Large intestine (tissue), 3 donors: Measurements from ENCODE around the gene ATG10. TPM values are rescaled to one million over a fixed set of nuclear protein-coding genes. Genes with fewer than 3 reads are reported as not detected.

Experiments
- DNase-seq, 2 donors: peaks; one replicate each; pipeline versions ENCODE4 v3.0.0 to v3.0.0-alpha.2; 2013
- H3K27ac ChIP-seq: one replicate; pipeline ENCODE4 v1.5.1; 2013; ENCODE audit warnings: low read length
- H3K27me3 ChIP-seq: 2 replicates; pipeline ENCODE4 v1.6.1; 2013; ENCODE audit warnings: low read length; ENCODE audit not compliant: control insufficient read depth, insufficient read depth
- H3K36me3 ChIP-seq: 2 replicates; pipeline ENCODE4 v1.6.1; 2013; ENCODE audit warnings: low read length; ENCODE audit not compliant: control insufficient read depth, insufficient read depth
- H3K4me1 ChIP-seq: one replicate; pipeline ENCODE4 v1.6.1; 2013; ENCODE audit warnings: low read length; ENCODE audit not compliant: control insufficient read depth, insufficient read depth
- H3K4me3 ChIP-seq: one replicate; pipeline ENCODE4 v1.5.1; 2013; ENCODE audit warnings: low read length
- H3K9me3 ChIP-seq: one replicate; pipeline ENCODE4 v1.6.1; 2013; ENCODE audit warnings: mild to moderate bottlenecking, low read depth, low read length, moderate library complexity; ENCODE audit not compliant: control insufficient read depth
- WGBS: methylation state at CpG from one replicate; pipeline ENCODE4 v1.1.5; 2013; ENCODE audit warnings: low lambda C conversion rate; ENCODE audit not compliant: insufficient coverage; 5-methylcytosine and 5-hydroxymethylcytosine counted together
- polyA plus RNA-seq: library from polyadenylated mRNA; unstranded; fragments of 120-200 nt; gene quantifications from one replicate; pipeline ENCODE4 v1.2.1, GENCODE V29; 2013

ATG10 gene
- polyA plus RNA-seq, 1 donor = 9.2 TPM

DNA sequence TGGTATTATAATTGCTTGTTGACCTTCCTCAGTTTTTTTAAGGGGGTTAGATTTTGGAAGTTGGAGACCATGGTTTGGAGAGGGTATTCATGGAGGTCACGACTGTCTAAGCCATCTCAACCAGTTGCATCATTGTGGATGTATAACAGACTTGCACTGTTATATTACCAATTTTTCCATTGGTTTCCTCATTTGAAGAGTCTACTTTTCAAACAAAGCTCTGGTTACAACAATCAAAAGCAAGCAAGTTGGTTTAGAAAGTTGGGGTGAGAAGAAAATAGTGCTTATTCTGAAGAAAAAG is 203.0 kb downstream of the ATG10 start:
- DNase-seq = no peak
- Histone ChIP-seq H3K4me1 (no peaks in the 10 kb centered on the region), H3K9me3 (no peaks in the 10 kb centered on the region), H3K27ac (no peak overlapping the region), H3K36me3 (no peaks in the 10 kb centered on the region), H3K27me3 (no peaks in the 10 kb centered on the region), H3K4me3 (no peak overlapping the region)
- no CpG with 5 or more reads among the region's 1 CpG for WGBS

GRCh38 chr5:82176115-82176814 is 204.4 kb downstream of the ATG10 start:
- H3K4me3 ChIP-seq = no peak overlapping the region
- no peaks in the 10 kb centered on the region for H3K4me1 ChIP-seq
- H3K36me3 ChIP-seq = no peaks in the 10 kb centered on the region
- no peak for DNase-seq
- H3K27me3 ChIP-seq = no peaks in the 10 kb centered on the region
- H3K27ac ChIP-seq = no peak overlapping the region
- H3K9me3 ChIP-seq = no peaks in the 10 kb centered on the region
- WGBS = 93% methylated on average over 2 of the region's 8 CpGs

GRCh38 chr5:82178378-82178777 is 206.6 kb downstream of the ATG10 start:
- Histone ChIP-seq H3K4me1 (no peaks in the 10 kb centered on the region), H3K4me3 (no peak overlapping the region), H3K9me3 (no peaks in the 10 kb centered on the region), H3K27me3 (no peaks in the 10 kb centered on the region), H3K36me3 (no peaks in the 10 kb centered on the region), H3K27ac (no peak overlapping the region)
- no peak for DNase-seq
- 100% methylated on average over 2 of the region's 3 CpGs for WGBS

DNA sequence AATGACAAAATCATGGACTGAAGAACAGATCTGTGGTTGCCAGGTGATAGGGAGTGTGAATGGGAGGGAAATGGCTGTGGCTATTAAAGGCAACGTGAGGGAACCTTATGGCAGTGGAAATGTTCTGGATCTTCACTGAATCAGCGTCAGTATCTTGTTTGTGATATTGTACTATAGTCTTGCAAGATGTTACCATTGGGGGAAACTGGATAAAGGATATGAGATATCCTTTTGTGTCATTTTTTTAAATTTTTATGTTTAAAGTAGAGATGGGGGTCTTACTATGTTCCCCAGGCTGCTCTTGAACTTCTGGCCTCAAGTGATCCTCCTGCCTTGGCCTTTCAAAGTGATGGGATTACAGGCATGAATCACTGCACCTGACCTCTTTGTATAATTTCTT is 210.8 kb downstream of the ATG10 start:
- H3K4me1 ChIP-seq = no peaks in the 10 kb centered on the region
- H3K4me3 ChIP-seq = no peak overlapping the region
- no peak overlapping the region for H3K27ac ChIP-seq
- no peaks in the 10 kb centered on the region for H3K27me3 ChIP-seq
- no peaks in the 10 kb centered on the region for H3K36me3 ChIP-seq
- no CpG with 5 or more reads among the region's 2 CpGs for WGBS
- H3K9me3 ChIP-seq = no peaks in the 10 kb centered on the region
- no peak for DNase-seq

GRCh38 chr5:82183828-82184227 is 212.0 kb downstream of the ATG10 start:
- Histone ChIP-seq H3K36me3 (no peaks in the 10 kb centered on the region), H3K4me1 (no peaks in the 10 kb centered on the region), H3K9me3 (no peaks in the 10 kb centered on the region), H3K4me3 (no peak overlapping the region), H3K27ac (no peak overlapping the region), H3K27me3 (no peaks in the 10 kb centered on the region)
- no CpG with 5 or more reads among the region's 1 CpG for WGBS
- no peak for DNase-seq

- no peaks in the 10 kb centered on the region for H3K4me1 ChIP-seq
- no peak for DNase-seq
- H3K36me3 ChIP-seq = no peaks in the 10 kb centered on the region
- no peaks in the 10 kb centered on the region for H3K9me3 ChIP-seq
- no peak overlapping the region for H3K27ac ChIP-seq
- no peaks in the 10 kb centered on the region for H3K27me3 ChIP-seq
- no CpG with 5 or more reads among the region's 2 CpGs for WGBS
- no peak overlapping the region for H3K4me3 ChIP-seq
Observed at GRCh38 chr5:82185851-82186250, 214.0 kb downstream of the ATG10 start.

- 100% methylated on average over 1 of the region's 1 CpG for WGBS
- H3K4me3 ChIP-seq = no peak overlapping the region
- no peaks in the 10 kb centered on the region for H3K4me1 ChIP-seq
- H3K27ac ChIP-seq = no peak overlapping the region
- H3K9me3 ChIP-seq = no peaks in the 10 kb centered on the region
- no peak for DNase-seq
- H3K36me3 ChIP-seq = no peaks in the 10 kb centered on the region
- no peaks in the 10 kb centered on the region for H3K27me3 ChIP-seq
Observed at GRCh38 chr5:82197550-82197949, 225.7 kb downstream of the ATG10 start.

DNA sequence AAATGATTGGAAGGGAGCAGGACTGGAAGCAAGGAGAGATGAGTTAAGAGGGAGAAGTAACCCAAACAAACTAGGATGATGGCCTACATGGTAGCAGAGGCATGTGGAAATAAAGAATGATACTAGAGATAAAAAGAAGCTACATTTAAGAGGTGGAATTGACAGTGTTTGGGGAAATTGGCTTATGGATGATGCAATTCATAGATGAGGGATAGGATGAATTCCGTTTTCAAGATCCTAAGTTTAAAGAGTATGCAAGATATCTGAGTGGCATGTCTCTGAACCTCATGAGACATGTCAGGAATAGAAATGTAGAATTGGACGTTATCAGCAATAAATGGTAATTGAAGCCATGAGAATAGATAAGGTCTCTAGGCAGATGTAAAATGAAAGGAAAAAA is 232.7 kb downstream of the ATG10 start:
- no peaks in the 10 kb centered on the region for H3K27me3 ChIP-seq
- no peaks in the 10 kb centered on the region for H3K9me3 ChIP-seq
- DNase-seq = no peak
- no peak overlapping the region for H3K27ac ChIP-seq
- WGBS = 30% methylated on average over 1 of the region's 2 CpGs
- no peaks in the 10 kb centered on the region for H3K36me3 ChIP-seq
- no peak overlapping the region for H3K4me3 ChIP-seq
- H3K4me1 ChIP-seq = no peaks in the 10 kb centered on the region

- Histone ChIP-seq H3K36me3 (no peaks in the 10 kb centered on the region), H3K4me1 (no peaks in the 10 kb centered on the region), H3K4me3 (no peak overlapping the region), H3K27ac (no peak overlapping the region), H3K27me3 (no peaks in the 10 kb centered on the region), H3K9me3 (no peaks in the 10 kb centered on the region)
- WGBS = 29% methylated on average over 1 of the region's 2 CpGs
- DNase-seq = no peak
Observed at GRCh38 chr5:82205005-82205404, 233.2 kb downstream of the ATG10 start.

GRCh38 chr5:82208371-82208770 is 236.5 kb downstream of the ATG10 start:
- H3K27ac ChIP-seq = no peak overlapping the region
- 100% methylated on average over 2 of the region's 3 CpGs for whole genome bisulfite sequencing
- H3K4me1 ChIP-seq = no peaks in the 10 kb centered on the region

DNA sequence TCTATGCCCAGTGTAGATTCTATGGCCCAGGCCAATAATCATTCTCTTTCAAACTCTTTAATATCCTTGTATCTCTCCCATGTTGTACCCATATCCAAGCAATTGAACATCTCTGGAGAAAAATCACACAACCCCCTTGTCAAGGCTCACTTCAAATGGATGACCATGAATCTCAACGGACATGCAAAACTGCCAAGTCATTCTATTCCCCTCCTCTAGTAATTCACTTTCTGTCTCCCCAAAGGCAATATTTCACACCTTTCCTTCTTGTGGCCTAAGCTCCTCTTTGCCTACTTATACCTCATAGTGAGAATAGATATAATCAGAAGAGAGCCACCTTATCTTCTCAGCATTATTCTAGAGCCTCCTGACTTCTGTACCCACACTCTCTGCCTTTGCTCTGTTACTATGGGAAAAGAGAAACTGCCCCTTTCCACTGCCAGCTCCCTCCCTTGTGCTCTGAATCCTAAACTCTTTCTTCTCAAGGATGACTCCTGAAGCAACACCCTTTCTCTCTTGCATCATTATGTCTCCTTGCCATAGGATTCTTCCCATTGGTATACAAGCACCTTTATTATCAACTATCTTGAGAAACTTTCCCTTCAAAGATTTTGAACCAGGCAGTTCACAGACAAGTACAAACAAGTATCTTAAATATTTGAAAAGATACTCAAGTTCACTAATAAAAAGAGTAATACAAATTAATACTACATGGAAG is 240.2 kb downstream of the ATG10 start:
- H3K27me3 ChIP-seq = no peaks in the 10 kb centered on the region
- DNase-seq = no peak
- no peaks in the 10 kb centered on the region for H3K4me1 ChIP-seq
- H3K36me3 ChIP-seq = no peaks in the 10 kb centered on the region
- WGBS = no CpG with 5 or more reads among the region's 1 CpG
- H3K9me3 ChIP-seq = no peaks in the 10 kb centered on the region
- no peak overlapping the region for H3K4me3 ChIP-seq
- no peak overlapping the region for H3K27ac ChIP-seq

More at GRCh38 chr5:82208371-82208770, 236.5 kb downstream of the ATG10 start:
- Histone ChIP-seq H3K9me3 (no peaks in the 10 kb centered on the region), H3K27me3 (no peaks in the 10 kb centered on the region), H3K4me3 (no peak overlapping the region), H3K36me3 (no peaks in the 10 kb centered on the region)
- no peak for DNase-seq
